ENCODE results near the gene ZNF506.
"Not testable (repeated sequence)": the region's sequence is repeated elsewhere in the genome, so short reads cannot be mapped to it uniquely, and the experiment has no call there.

DNA sequence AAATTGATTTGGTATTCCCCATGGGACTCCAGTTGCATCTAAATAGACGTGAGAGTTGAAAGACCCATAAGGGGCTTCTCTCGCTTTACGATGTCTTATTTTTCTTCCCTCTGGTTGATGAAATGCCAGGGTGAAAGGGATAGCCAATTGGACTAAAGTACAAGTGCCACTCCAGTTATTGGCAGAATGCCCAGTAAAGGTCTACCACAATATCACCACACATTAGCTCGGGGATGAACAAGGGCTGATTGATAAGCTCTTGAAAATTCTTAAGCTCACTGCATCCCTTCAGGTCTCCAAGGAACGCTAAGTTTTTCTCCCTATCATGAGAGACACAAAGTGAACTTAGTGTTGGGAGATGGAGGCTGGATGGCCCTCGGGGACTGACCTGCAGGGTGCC lies 39.8 kb downstream of the ZNF506 start:
- TF ChIP-seq, protein P1, sequence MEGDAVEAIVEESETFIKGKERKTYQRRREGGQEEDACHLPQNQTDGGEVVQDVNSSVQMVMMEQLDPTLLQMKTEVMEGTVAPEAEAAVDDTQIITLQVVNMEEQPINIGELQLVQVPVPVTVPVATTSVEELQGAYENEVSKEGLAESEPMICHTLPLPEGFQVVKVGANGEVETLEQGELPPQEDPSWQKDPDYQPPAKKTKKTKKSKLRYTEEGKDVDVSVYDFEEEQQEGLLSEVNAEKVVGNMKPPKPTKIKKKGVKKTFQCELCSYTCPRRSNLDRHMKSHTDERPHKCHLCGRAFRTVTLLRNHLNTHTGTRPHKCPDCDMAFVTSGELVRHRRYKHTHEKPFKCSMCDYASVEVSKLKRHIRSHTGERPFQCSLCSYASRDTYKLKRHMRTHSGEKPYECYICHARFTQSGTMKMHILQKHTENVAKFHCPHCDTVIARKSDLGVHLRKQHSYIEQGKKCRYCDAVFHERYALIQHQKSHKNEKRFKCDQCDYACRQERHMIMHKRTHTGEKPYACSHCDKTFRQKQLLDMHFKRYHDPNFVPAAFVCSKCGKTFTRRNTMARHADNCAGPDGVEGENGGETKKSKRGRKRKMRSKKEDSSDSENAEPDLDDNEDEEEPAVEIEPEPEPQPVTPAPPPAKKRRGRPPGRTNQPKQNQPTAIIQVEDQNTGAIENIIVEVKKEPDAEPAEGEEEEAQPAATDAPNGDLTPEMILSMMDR (IDR thresholded peaks at IDR 0.05; ENCODE audit: poor library complexity, severe bottlenecking) = not testable (repeated sequence)
- not testable (repeated sequence) for TF ChIP-seq REST (IDR thresholded peaks at IDR 0.05; ENCODE audit: borderline replicate concordance); EP300 (conservative IDR thresholded peaks at IDR 0.05; ENCODE audit: poor library complexity, severe bottlenecking); TAF1 (IDR thresholded peaks at IDR 0.05; ENCODE audit: low read depth)
